ENCODE results near the gene CD8B. TPM values are rescaled to one million over a fixed set of nuclear protein-coding genes. Genes with fewer than 3 reads are reported as not detected.

The CD8B gene
- total RNA-seq, 1 donor from 2014 or later = 1.0 TPM

DNA sequence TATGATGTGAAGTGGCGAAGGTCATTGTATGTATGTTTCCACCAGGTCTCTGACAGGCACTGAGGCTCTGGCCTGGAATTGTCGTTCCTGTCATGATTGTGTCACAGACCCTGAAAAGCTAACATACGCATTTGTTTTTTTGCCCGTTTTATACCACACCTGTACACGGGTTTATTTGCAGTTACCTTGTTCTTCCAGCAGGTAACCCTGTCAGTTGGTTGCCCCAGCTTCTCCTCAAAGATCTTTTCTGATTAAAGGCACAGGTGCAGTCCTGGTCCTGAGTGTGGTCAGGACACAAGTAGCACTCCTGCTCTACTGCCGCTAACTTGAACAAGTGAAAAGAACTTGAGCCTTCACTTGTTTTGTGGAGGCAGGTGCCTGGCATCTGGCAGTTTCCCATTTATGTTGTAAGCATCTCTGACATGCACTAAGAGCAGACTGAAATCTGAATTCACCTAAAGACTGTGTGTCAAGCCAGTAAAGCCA, 90.8 kb downstream of the CD8B start:
- Mint-ChIP-seq H3K9me3 (no peaks in the 10 kb centered on the region), H3K27ac (no peak overlapping the region), H3K4me3 (ENCODE audit: low read depth) (no peak overlapping the region), H3K36me3 (ENCODE audit: low read depth) (peaks cover 63% of the 10 kb centered on the region), H3K27me3 (ENCODE audit: low read depth) (no peaks in the 10 kb centered on the region), H3K4me1 (ENCODE audit: low read depth) (no peaks in the 10 kb centered on the region)
- intact Hi-C loops (cut with micrococcal nuclease) = no loop called here
- DNase-seq (ENCODE audit: low spot score) = no peak

GRCh38 chr2:86769838-86770237, 91.8 kb downstream of the CD8B start:
- Mint-ChIP-seq H3K4me3 (ENCODE audit: low read depth) (no peak overlapping the region), H3K36me3 (ENCODE audit: low read depth) (peaks cover 67% of the 10 kb centered on the region), H3K9me3 (no peaks in the 10 kb centered on the region), H3K27ac (no peak overlapping the region), H3K4me1 (ENCODE audit: low read depth) (peaks cover 1% of the 10 kb centered on the region), H3K27me3 (ENCODE audit: low read depth) (no peaks in the 10 kb centered on the region)
- intact Hi-C loops (cut with micrococcal nuclease) = no loop called here
- no peak for DNase-seq (ENCODE audit: low spot score)

- no peaks in the 10 kb centered on the region for H3K27me3 Mint-ChIP-seq (ENCODE audit: low read depth)
- intact Hi-C loops (cut with micrococcal nuclease) = no loop called here
- no peaks in the 10 kb centered on the region for H3K9me3 Mint-ChIP-seq
- H3K27ac Mint-ChIP-seq = no peak overlapping the region
- H3K4me3 Mint-ChIP-seq (ENCODE audit: low read depth) = no peak overlapping the region
- peaks cover 6% of the 10 kb centered on the region for H3K4me1 Mint-ChIP-seq (ENCODE audit: low read depth)
- peaks cover 60% of the 10 kb centered on the region for H3K36me3 Mint-ChIP-seq (ENCODE audit: low read depth)
- DNase-seq (ENCODE audit: low spot score) = no peak
These were observed 93.3 kb downstream of the CD8B start for GRCh38 chr2:86768189-86768949.

Other genes with a start within 250 kb of the CD8B start
- gene RNF103, start 238.0 kb downstream of the CD8B start, total RNA-seq = 12.4 and 12.7 TPM in 2 replicates
- 36.6 and 38.1 TPM in 2 replicates for gene RMND5A, start 141.6 kb downstream of the CD8B start, total RNA-seq
- 1.8 and 2.8 TPM in 2 replicates for gene CD8A, start 71.0 kb downstream of the CD8B start, total RNA-seq
- gene RGPD1, start 80.2 kb upstream of the CD8B start, total RNA-seq = 1.1 and 1.2 TPM in 2 replicates
- 2.1 and 2.2 TPM in 2 replicates for gene PLGLB1, start 160.0 kb upstream of the CD8B start, total RNA-seq

All from activated T-helper 2 cell treated with anti-CD3 and anti-CD28 coated beads, Interferon-gamma antibody, Interleukin-2, Interleukin-4, amounts not matched to agents 10 μg/mL and 5 μg/mL and 100 μg/mL, durations not matched to agents 14 hours and 24 hours and 36 hours (primary cell).